ENCODE data around the gene BAAT.

BAAT gene

DNA sequence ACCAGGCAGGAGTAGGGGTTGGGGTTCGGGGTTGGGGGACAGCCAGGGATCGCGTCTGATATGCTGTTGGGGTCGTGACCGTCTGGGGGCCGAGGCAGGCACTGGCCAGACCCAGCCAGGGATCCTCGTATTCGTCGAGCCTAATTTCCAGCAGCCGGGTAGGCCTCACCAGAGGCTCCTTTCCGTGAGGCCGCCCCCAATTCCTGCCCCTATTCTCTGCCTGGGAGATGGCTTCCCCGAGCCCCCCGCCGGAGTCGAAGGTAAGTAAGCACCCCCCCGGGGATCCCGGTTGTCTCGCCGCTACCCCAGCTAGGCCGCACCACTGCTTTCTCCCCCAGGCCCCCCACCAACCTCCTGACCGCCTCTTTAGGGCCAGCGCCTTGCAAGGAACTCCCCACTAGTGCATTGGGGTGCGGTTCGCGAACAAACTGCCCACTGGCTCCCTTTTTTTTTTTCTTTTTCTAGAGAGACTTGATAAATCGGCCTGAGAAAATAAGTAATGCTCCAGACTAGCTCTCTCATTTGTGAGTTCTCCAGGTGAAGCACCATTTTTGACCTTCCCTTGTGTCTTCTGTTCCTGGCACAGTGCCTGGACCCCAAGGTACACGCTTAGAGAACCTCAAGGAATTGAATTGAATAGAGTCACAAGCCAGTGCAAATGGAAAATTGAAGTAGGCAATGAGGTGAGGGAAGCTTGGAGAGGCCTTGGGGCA is 14.3 kb upstream of the BAAT start:
- no peak overlapping the region for H4K8ac ChIP-seq (ENCODE audit: low read depth, low read length)
- no peak overlapping the region for H3K27ac ChIP-seq (replicated peaks; ENCODE audit: low read length)
- peaks cover 10% of the 10 kb centered on the region for H3K79me1 ChIP-seq (ENCODE audit: low read depth, low read length)
- peak overlapping the region; percentile 92 for H3K9ac ChIP-seq (ENCODE audit: low read depth, low read length, poor library complexity)
- H2BK120ac ChIP-seq (ENCODE audit: low read depth, low read length), result no peak overlapping the region
- H2AFZ ChIP-seq (ENCODE audit: low read length), result peak overlapping the region; percentile 93
- DNase-seq (ENCODE audit: low spot score), result no peak
- no peak overlapping the region for H2AK5ac ChIP-seq (ENCODE audit: low read depth, low read length)
- H2BK15ac ChIP-seq (ENCODE audit: low read length), result no peak overlapping the region
- peaks cover 13 to 63% of the 10 kb centered on the region in 2 donors for H3K9me3 ChIP-seq (replicated peaks in 1 of 2; ENCODE audit: control insufficient read depth in 2 of 2, insufficient read depth in 1 of 2, low read depth in 1 of 2, low read length in 2 of 2)
- no CpG with 5 or more reads among the region's 28 CpGs for WGBS, 2 donors (ENCODE audit: extremely low coverage in 2 of 2, insufficient read length in 2 of 2, insufficient replicate concordance in 1 of 2)
- no peak overlapping the region for H3K4ac ChIP-seq (ENCODE audit: low read length)
- peak overlapping the region; percentile 83 for H3K4me2 ChIP-seq (ENCODE audit: insufficient read depth, low read length, poor library complexity, severe bottlenecking)
- H4K91ac ChIP-seq (ENCODE audit: low read depth, low read length, poor library complexity), result peak overlapping the region; percentile 72
- no peak overlapping the region for H2BK5ac ChIP-seq (ENCODE audit: low read length)
- H2BK12ac ChIP-seq (ENCODE audit: low read length), result no peak overlapping the region
- peak overlapping the region; percentile 65 for H3K23ac ChIP-seq (ENCODE audit: low read depth, low read length, poor library complexity)
- H3K36me3 ChIP-seq (replicated peaks in 1 of 2; ENCODE audit: control insufficient read depth in 2 of 2, insufficient read depth in 2 of 2, low read length in 2 of 2), result peaks cover 21 to 73% of the 10 kb centered on the region in 2 donors
- H3K27me3 ChIP-seq (ENCODE audit: control insufficient read depth in 3 of 3, insufficient read depth in 3 of 3, low read depth in 1 of 3, low read length in 3 of 3), result no peaks in the 10 kb centered on the region
- H3K14ac ChIP-seq (ENCODE audit: low read length), result no peak overlapping the region
- peak overlapping the region; percentile 95 for H3K18ac ChIP-seq (ENCODE audit: low read length)
- H3K4me1 ChIP-seq (ENCODE audit: control insufficient read depth in 2 of 2, insufficient read depth in 1 of 2, low read depth in 1 of 2, low read length in 2 of 2), result peaks cover 3 to 4% of the 10 kb centered on the region in 2 donors
- H3K4me3 ChIP-seq (ENCODE audit: low read length in 2 of 2), result peak overlapping the region; percentile 79 to 92

DNA sequence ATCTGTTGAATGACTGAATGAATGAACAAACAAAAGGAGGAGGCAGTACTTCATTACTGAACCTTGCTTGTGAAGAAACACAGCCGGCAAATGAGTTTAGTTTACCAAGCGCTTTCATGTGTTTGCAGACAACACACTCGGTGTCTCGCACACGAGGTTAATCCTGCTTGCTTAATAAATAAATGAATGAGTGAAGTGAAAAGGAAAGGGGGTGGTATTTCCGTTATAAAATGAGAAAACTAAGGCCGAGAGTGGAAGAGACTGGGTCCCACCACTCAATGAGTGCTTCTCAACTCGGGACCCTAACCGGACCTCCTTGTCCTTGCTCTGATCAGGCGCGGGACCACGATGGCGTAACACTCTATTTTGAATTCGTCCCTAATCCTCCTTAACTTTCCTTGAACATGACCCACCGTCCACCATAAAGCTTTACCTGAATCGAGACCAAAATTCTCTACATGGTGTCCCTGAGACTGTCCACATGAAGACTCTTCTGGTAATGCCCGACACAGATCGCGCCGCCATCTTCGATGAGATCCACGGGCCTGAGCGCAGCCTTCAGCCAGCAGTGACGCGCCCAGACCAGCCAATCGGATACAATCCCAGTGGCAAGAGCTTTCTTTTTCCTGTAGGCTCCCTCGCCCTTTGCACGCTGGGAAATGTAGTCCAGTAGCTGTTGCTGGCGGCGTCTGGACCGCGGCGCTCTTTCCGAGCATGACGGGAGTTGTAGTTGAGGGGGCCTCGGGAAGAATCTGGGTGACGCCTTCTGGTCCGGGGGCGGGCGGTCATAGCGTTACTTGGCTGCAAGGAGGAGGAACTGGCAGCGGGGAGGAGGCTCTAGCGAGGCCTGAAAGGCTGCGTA is 13.5 kb upstream of the BAAT start, which contains the start of the genes MRPL50 and ZNF189:
MRPL50 (minus strand) TSS at position 551 of the 862 bp plus-strand sequence; CDS start at position 525, 26 bp downstream.
ZNF189 (plus strand) TSS at position 784 of the 862 bp plus-strand sequence. CDS start 306 bp downstream, outside the sequence.
- Histone ChIP-seq H2BK5ac (ENCODE audit: low read length) (no peak within 1 kb of the TSS), H2BK120ac (ENCODE audit: low read depth, low read length) (no peak within 1 kb of the TSS), H3K79me1 (ENCODE audit: low read depth, low read length) (peaks cover 10% of the 10 kb centered on the region), H3K27me3 (ENCODE audit: control insufficient read depth in 3 of 3, insufficient read depth in 3 of 3, low read depth in 1 of 3, low read length in 3 of 3) (no peaks in the 10 kb centered on the region), H3K9me3 (replicated peaks in 1 of 2; ENCODE audit: control insufficient read depth in 2 of 2, insufficient read depth in 1 of 2, low read depth in 1 of 2, low read length in 2 of 2) (peaks cover 9 to 61% of the 10 kb centered on the region in 2 donors), H3K14ac (ENCODE audit: low read length) (no peak within 1 kb of the TSS), H3K23ac (ENCODE audit: low read depth, low read length, poor library complexity) (peak within 1 kb of the TSS; percentile 65), H3K27ac (replicated peaks; ENCODE audit: low read length) (no peak within 1 kb of the TSS), H3K4ac (ENCODE audit: low read length) (no peak within 1 kb of the TSS), H3K9ac (ENCODE audit: low read depth, low read length, poor library complexity) (peak within 1 kb of the TSS; percentile 92), H3K4me3 (ENCODE audit: low read length in 2 of 2) (peak within 1 kb of the TSS; percentile 79 to 92), H3K18ac (ENCODE audit: low read length) (peak within 1 kb of the TSS; percentile 95), H2AK5ac (ENCODE audit: low read depth, low read length) (no peak within 1 kb of the TSS), H4K91ac (ENCODE audit: low read depth, low read length, poor library complexity) (peak within 1 kb of the TSS; percentile 72), H3K4me1 (ENCODE audit: control insufficient read depth in 2 of 2, insufficient read depth in 1 of 2, low read depth in 1 of 2, low read length in 2 of 2) (peaks cover 3 to 4% of the 10 kb centered on the region in 2 donors), H4K8ac (ENCODE audit: low read depth, low read length) (no peak within 1 kb of the TSS), H3K4me2 (ENCODE audit: insufficient read depth, low read length, poor library complexity, severe bottlenecking) (peak within 1 kb of the TSS; percentile 83), H2AFZ (ENCODE audit: low read length) (peak within 1 kb of the TSS; percentile 93), H3K36me3 (replicated peaks in 1 of 2; ENCODE audit: control insufficient read depth in 2 of 2, insufficient read depth in 2 of 2, low read length in 2 of 2) (peaks cover 16 to 69% of the 10 kb centered on the region in 2 donors), H2BK12ac (ENCODE audit: low read length) (no peak within 1 kb of the TSS), H2BK15ac (ENCODE audit: low read length) (no peak within 1 kb of the TSS)
- WGBS, 2 donors (ENCODE audit: extremely low coverage in 2 of 2, insufficient read length in 2 of 2, insufficient replicate concordance in 1 of 2), result no CpG with 5 or more reads among the region's 44 CpGs
- DNase-seq (ENCODE audit: low spot score), result peak; percentile 97

DNA sequence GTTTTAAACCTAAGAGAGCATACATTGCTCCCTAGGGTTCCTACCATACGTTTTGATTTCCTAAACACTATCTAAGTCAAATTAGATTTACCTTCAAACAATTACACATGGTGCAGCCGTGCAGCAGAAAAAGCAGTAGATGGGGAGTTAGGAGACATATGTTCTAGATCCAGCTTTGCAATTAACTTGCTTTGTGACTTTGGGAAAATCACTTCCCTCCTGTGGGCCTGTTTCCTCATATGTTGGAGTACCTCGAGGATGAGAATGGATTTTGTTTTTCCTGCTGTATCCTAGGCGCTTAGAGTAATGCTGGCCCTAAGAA is 12.9 kb upstream of the BAAT start:
- no peaks in the 10 kb centered on the region for H3K27me3 ChIP-seq (ENCODE audit: control insufficient read depth in 3 of 3, insufficient read depth in 3 of 3, low read depth in 1 of 3, low read length in 3 of 3)
- H3K18ac ChIP-seq (ENCODE audit: low read length), result no peak overlapping the region
- H2AK5ac ChIP-seq (ENCODE audit: low read depth, low read length), result no peak overlapping the region
- no peak overlapping the region for H2BK5ac ChIP-seq (ENCODE audit: low read length)
- no peak overlapping the region for H2BK15ac ChIP-seq (ENCODE audit: low read length)
- no peak overlapping the region for H3K23ac ChIP-seq (ENCODE audit: low read depth, low read length, poor library complexity)
- H4K91ac ChIP-seq (ENCODE audit: low read depth, low read length, poor library complexity), result no peak overlapping the region
- no peak overlapping the region for H3K4ac ChIP-seq (ENCODE audit: low read length)
- H3K27ac ChIP-seq (replicated peaks; ENCODE audit: low read length), result no peak overlapping the region
- H3K9me3 ChIP-seq (replicated peaks in 1 of 2; ENCODE audit: control insufficient read depth in 2 of 2, insufficient read depth in 1 of 2, low read depth in 1 of 2, low read length in 2 of 2), result peaks cover 6 to 61% of the 10 kb centered on the region in 2 donors
- H3K79me1 ChIP-seq (ENCODE audit: low read depth, low read length), result peaks cover 7% of the 10 kb centered on the region
- H2AFZ ChIP-seq (ENCODE audit: low read length), result peak overlapping the region; percentile 81
- H3K36me3 ChIP-seq (replicated peaks in 1 of 2; ENCODE audit: control insufficient read depth in 2 of 2, insufficient read depth in 2 of 2, low read length in 2 of 2), result peaks cover 12 to 63% of the 10 kb centered on the region in 2 donors
- peak overlapping the region; percentile 12 for H3K9ac ChIP-seq (ENCODE audit: low read depth, low read length, poor library complexity)
- no peak overlapping the region for H3K14ac ChIP-seq (ENCODE audit: low read length)
- peak overlapping the region; percentile 79 to 91 for H3K4me3 ChIP-seq (ENCODE audit: low read length in 2 of 2)
- no peak for DNase-seq (ENCODE audit: low spot score)
- no peak overlapping the region for H4K8ac ChIP-seq (ENCODE audit: low read depth, low read length)
- no CpG with 5 or more reads among the region's 4 CpGs for WGBS, 2 donors (ENCODE audit: extremely low coverage in 2 of 2, insufficient read length in 2 of 2, insufficient replicate concordance in 1 of 2)
- H3K4me1 ChIP-seq (ENCODE audit: control insufficient read depth in 2 of 2, insufficient read depth in 1 of 2, low read depth in 1 of 2, low read length in 2 of 2), result peaks cover 3 to 4% of the 10 kb centered on the region in 2 donors
- H2BK12ac ChIP-seq (ENCODE audit: low read length), result no peak overlapping the region
- peak overlapping the region; percentile 81 for H3K4me2 ChIP-seq (ENCODE audit: insufficient read depth, low read length, poor library complexity, severe bottlenecking)
- no peak overlapping the region for H2BK120ac ChIP-seq (ENCODE audit: low read depth, low read length)

DNA sequence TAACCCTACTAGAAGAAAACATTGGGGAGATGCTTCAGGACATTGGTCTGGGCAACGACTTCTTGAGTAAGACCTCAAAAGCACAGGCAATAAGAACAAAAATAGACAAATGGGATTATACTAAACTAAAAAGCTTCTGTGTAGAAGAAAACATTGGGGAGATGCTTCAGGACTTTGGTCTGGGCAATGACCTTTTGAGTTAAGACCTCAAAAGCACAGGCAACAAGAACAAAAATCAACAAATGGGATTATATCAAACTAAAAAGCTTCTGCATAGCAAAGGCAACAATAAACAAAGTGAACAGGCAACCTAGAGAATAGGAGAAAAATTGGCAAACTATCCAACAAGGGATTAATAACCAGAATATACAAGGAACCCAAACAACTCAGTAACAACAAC is 9.9 kb upstream of the BAAT start:
- peaks cover 4 to 50% of the 10 kb centered on the region in 2 donors for H3K36me3 ChIP-seq (replicated peaks in 1 of 2; ENCODE audit: control insufficient read depth in 2 of 2, insufficient read depth in 2 of 2, low read length in 2 of 2)
- H2AFZ ChIP-seq (ENCODE audit: low read length), result no peak overlapping the region
- H3K4me3 ChIP-seq (ENCODE audit: low read length in 2 of 2), result no peak overlapping the region
- no peak overlapping the region for H3K4ac ChIP-seq (ENCODE audit: low read length)
- no peaks in the 10 kb centered on the region for H3K4me1 ChIP-seq (ENCODE audit: control insufficient read depth in 2 of 2, insufficient read depth in 1 of 2, low read depth in 1 of 2, low read length in 2 of 2)
- no peak overlapping the region for H2BK15ac ChIP-seq (ENCODE audit: low read length)
- H3K79me1 ChIP-seq (ENCODE audit: low read depth, low read length), result peaks cover 5% of the 10 kb centered on the region
- no peaks in the 10 kb centered on the region for H3K27me3 ChIP-seq (ENCODE audit: control insufficient read depth in 3 of 3, insufficient read depth in 3 of 3, low read depth in 1 of 3, low read length in 3 of 3)
- H3K14ac ChIP-seq (ENCODE audit: low read length), result no peak overlapping the region
- no peak overlapping the region for H2BK5ac ChIP-seq (ENCODE audit: low read length)
- H3K27ac ChIP-seq (replicated peaks; ENCODE audit: low read length), result no peak overlapping the region
- H2BK120ac ChIP-seq (ENCODE audit: low read depth, low read length), result no peak overlapping the region
- H3K9ac ChIP-seq (ENCODE audit: low read depth, low read length, poor library complexity), result no peak overlapping the region
- no peak overlapping the region for H2BK12ac ChIP-seq (ENCODE audit: low read length)
- H2AK5ac ChIP-seq (ENCODE audit: low read depth, low read length), result no peak overlapping the region
- H3K4me2 ChIP-seq (ENCODE audit: insufficient read depth, low read length, poor library complexity, severe bottlenecking), result no peak overlapping the region
- WGBS, 2 donors (ENCODE audit: extremely low coverage in 2 of 2, insufficient read length in 2 of 2, insufficient replicate concordance in 1 of 2), result no CpG with 5 or more reads among the region's 1 CpG
- no peak for DNase-seq (ENCODE audit: low spot score)
- no peak overlapping the region for H3K18ac ChIP-seq (ENCODE audit: low read length)
- no peak overlapping the region for H4K8ac ChIP-seq (ENCODE audit: low read depth, low read length)
- no peak overlapping the region for H4K91ac ChIP-seq (ENCODE audit: low read depth, low read length, poor library complexity)
- no peak overlapping the region for H3K23ac ChIP-seq (ENCODE audit: low read depth, low read length, poor library complexity)
- peaks cover 6 to 47% of the 10 kb centered on the region in 2 donors for H3K9me3 ChIP-seq (replicated peaks in 1 of 2; ENCODE audit: control insufficient read depth in 2 of 2, insufficient read depth in 1 of 2, low read depth in 1 of 2, low read length in 2 of 2)
